RWPE2 (cell line): ENCODE results near the gene STPG3.

Source experiments
- ATAC-seq: fragments of 200-7000 bp; cut with Tn5 transposase; 3 replicates; pipeline ENCODE4 v1.9.1; 2021; ENCODE audit warnings: low read depth
- DNase-seq: peaks from one replicate; pipeline ENCODE4 v3.0.0-alpha.2; 2020; ENCODE audit warnings: low spot score
- H3K27ac ChIP-seq: fragments of 450-650 bp; 2 replicates; pipeline ENCODE4 v1.5.1; 2017; ENCODE audit warnings: mild to moderate bottlenecking; ENCODE audit not compliant: poor library complexity, severe bottlenecking
- H3K27me3 ChIP-seq: fragments of 250-450 bp; sonication (Bioruptor Pico); 2 replicates; pipeline ENCODE4 v1.5.1; 2021; ENCODE audit warnings: mild to moderate bottlenecking, moderate library complexity; ENCODE audit not compliant: insufficient read depth, poor library complexity, severe bottlenecking
- H3K36me3 ChIP-seq: fragments of 250-450 bp; sonication (Bioruptor Pico); 2 replicates; pipeline ENCODE4 v1.5.1; 2020; ENCODE audit warnings: low read depth, mild to moderate bottlenecking, moderate library complexity
- H3K4me1 ChIP-seq: fragments of 250-450 bp; sonication (Bioruptor Pico); 2 replicates; pipeline ENCODE4 v1.5.1; 2021; ENCODE audit warnings: mild to moderate bottlenecking, moderate library complexity; ENCODE audit not compliant: insufficient read depth, poor library complexity, severe bottlenecking
- H3K4me3 ChIP-seq: fragments of 250-450 bp; sonication (Bioruptor Pico); 2 replicates; pipeline ENCODE4 v1.5.1; 2021; ENCODE audit warnings: mild to moderate bottlenecking, moderate library complexity; ENCODE audit not compliant: severe bottlenecking
- H3K9me3 ChIP-seq: fragments of 250-450 bp; sonication (Bioruptor Pico); 2 replicates; pipeline ENCODE4 v1.5.1; 2021; ENCODE audit warnings: mild to moderate bottlenecking, moderate library complexity; ENCODE audit not compliant: severe bottlenecking
- TF ChIP-seq, protein P1 (sequence below): fragments of 450-650 bp; IDR thresholded peaks from one replicate; pipeline ENCODE4 v1.5.1; 2017; ENCODE audit warnings: mild to moderate bottlenecking, moderate library complexity; ENCODE audit not compliant: poor library complexity, severe bottlenecking

Gene STPG3

DNA sequence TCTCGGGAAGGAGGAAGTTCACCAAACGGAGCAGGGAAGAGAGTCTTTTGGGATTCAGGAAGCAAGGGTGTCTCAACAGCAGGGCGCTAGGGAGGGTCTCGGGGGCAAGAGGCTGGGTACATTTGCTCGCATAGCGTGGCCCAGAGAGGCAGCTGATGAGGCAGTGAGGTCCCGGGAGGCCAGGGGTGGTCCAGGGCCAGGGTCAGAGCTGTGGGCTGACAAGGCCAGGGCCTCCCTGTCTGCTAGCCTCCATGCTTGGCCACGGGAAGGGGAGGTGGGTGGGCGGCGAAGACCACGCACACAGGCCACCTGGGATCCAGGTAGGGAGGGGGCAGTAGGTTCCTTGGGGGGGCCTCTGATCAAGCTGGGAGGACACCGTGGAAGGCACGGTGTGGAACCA, 39.6 kb upstream of the STPG3 start:
- Histone ChIP-seq H3K4me1 (peaks cover 2% of the 10 kb centered on the region), H3K4me3 (no peak overlapping the region), H3K36me3 (peaks cover 10% of the 10 kb centered on the region; the same call in 1 of the 2 replicates), H3K9me3 (no peaks in the 10 kb centered on the region), H3K27ac (no peak overlapping the region), H3K27me3 (no peaks in the 10 kb centered on the region)
- TF ChIP-seq, protein P1, sequence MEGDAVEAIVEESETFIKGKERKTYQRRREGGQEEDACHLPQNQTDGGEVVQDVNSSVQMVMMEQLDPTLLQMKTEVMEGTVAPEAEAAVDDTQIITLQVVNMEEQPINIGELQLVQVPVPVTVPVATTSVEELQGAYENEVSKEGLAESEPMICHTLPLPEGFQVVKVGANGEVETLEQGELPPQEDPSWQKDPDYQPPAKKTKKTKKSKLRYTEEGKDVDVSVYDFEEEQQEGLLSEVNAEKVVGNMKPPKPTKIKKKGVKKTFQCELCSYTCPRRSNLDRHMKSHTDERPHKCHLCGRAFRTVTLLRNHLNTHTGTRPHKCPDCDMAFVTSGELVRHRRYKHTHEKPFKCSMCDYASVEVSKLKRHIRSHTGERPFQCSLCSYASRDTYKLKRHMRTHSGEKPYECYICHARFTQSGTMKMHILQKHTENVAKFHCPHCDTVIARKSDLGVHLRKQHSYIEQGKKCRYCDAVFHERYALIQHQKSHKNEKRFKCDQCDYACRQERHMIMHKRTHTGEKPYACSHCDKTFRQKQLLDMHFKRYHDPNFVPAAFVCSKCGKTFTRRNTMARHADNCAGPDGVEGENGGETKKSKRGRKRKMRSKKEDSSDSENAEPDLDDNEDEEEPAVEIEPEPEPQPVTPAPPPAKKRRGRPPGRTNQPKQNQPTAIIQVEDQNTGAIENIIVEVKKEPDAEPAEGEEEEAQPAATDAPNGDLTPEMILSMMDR: no peak
- DNase-seq (no peak), ATAC-seq (no peak)

DNA sequence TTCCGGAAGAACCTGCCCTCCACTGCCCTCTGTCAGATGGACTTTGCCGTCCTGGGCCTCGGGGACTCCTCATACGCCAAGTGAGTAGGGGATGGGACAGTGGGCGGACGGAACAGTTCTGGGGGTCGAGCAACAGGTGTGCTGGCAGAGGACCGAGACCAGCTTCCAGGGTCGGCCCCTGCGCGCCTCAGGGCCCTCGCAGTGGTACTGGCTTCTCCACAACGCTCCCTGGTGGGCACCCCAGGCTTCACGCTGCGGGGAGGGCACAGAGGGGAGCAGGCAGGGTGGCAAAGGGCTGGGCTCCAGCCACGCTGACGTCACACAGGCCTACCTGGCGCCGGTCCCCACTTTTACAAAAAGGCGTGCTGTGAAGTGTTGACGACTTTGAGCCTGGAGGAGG, 38.6 kb upstream of the STPG3 start:
- Histone ChIP-seq H3K36me3 (peaks cover 10% of the 10 kb centered on the region; the same call in 1 of the 2 replicates), H3K9me3 (no peaks in the 10 kb centered on the region), H3K4me1 (no peaks in the 10 kb centered on the region), H3K27me3 (no peaks in the 10 kb centered on the region), H3K27ac (no peak overlapping the region), H3K4me3 (no peak overlapping the region)
- TF ChIP-seq, protein P1: no peak
- DNase-seq (no peak), ATAC-seq (no peak)

DNA sequence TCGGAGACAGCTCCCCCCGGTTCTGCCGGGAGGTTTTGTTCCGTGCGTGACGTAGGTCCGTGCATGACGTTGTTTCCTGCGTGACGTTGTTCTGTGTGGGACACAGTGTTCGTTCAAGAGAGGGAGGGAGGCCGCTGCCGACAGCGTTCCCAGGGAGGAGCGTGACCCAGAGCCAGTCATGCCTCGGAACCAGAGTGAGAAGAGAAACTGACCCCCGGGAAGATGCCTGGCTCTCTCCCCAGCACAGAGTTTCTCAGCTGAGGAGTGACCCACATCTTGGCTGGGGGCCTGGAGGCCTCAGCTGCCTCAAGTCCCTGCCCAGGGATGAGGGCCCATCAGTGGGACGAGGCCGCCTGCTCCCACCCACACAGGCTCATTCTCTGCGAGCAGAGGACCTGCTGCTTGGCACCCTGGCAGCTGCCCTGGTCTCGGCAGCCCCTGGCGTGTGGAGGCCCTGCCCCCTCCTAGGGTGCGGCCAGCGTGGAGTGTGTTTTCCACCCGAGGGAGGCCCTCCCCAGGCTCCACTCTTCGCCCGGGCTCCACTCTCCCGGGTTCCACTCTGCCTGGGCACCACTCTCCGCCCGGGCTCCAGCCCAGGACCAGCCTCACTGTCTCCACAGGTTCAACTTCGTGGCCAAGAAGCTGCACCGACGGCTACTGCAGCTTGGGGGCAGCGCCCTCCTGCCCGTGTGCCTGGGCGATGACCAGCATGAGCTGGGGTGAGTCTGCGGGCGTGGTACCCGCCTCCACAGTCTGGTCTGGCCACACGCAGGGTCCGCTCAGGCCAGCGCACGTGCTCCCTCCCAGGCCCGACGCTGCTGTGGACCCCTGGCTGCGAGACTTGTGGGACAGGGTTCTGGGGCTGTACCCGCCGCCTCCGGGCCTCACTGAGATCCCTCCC, 37.7 kb upstream of the STPG3 start:
- H3K27ac ChIP-seq: no peak overlapping the region
- DNase-seq (no peak), ATAC-seq (no peak)

DNA sequence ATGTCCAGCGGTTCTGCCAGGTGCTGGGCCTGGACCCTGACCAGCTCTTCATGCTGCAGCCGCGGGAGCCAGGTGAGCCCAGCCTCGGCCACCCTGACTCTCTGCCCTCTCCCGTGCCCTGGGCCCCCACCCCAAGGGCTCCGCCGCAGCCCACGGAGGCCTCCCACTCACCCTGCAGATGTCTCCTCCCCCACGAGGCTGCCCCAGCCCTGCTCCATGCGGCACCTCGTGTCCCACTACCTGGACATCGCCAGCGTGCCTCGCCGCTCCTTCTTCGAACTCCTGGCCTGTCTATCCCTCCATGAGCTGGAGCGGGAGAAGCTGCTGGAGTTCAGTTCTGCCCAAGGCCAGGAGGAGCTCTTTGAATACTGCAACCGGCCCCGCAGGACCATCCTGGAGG, 36.5 kb upstream of the STPG3 start:
- TF ChIP-seq, protein P1: no peak
- H3K27ac ChIP-seq: no peak overlapping the region
- H3K27me3 ChIP-seq: no peaks in the 10 kb centered on the region
- ATAC-seq (no peak), DNase-seq (no peak)
- no peak overlapping the region for H3K4me3 ChIP-seq
- no peaks in the 10 kb centered on the region for H3K9me3 ChIP-seq
- H3K4me1 ChIP-seq: peaks cover 5% of the 10 kb centered on the region
- H3K36me3 ChIP-seq: peaks cover 6% of the 10 kb centered on the region; the same call in 1 of the 2 replicates

More for the DNA sequence above, 37.7 kb upstream of the STPG3 start:
- H3K9me3 ChIP-seq: no peaks in the 10 kb centered on the region
- no peaks in the 10 kb centered on the region for H3K27me3 ChIP-seq
- H3K36me3 ChIP-seq: peaks cover 7% of the 10 kb centered on the region; the same call in 1 of the 2 replicates
- no peak overlapping the region for H3K4me3 ChIP-seq
- H3K4me1 ChIP-seq: no peaks in the 10 kb centered on the region
- TF ChIP-seq, protein P1: peak; percentile 20
